HG02623 (cell line): Measurements from ENCODE around the gene ZSCAN29.

ENCODE experiments used
- ATAC-seq: cut with Tn5 transposase; IDR thresholded peaks from one replicate; pipeline ENCODE4 v1.9.1; 2021; ENCODE audit warnings: moderate library complexity; ENCODE audit not compliant: unreplicated experiment

Gene ZSCAN29

DNA sequence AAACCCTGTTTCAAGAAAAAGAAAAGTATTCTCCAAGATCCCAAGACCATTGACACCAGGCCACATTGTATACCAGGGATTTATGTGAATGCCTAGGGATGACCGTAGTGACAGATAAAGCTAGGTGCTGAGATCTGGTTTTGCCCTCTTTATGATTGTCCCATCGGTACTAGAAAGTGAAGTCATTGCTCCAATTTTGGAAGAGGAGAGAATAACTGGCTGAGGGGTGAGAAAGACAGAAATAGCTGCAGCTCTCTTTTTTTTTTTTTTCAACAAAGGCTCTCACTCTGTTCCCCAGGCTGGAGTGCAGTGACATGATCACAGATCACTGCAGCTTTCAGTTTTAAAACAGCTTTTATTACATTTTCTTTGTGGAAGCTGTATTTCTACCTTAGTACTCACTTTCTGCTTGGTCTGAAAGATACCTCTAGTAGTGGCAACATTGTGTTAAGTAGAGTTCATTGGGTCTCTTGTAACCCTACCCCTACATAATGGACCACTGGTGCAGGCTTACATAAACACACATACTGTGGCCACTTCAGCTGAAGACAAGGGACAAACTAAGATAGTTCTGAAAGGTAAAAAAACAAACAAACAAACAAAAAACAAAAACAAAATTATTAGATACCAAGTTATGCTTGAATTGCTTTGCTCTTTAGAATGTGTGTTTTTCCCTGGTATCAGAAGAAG, 18.0 kb downstream of the ZSCAN29 start:
- ATAC-seq, result no peak

DNA sequence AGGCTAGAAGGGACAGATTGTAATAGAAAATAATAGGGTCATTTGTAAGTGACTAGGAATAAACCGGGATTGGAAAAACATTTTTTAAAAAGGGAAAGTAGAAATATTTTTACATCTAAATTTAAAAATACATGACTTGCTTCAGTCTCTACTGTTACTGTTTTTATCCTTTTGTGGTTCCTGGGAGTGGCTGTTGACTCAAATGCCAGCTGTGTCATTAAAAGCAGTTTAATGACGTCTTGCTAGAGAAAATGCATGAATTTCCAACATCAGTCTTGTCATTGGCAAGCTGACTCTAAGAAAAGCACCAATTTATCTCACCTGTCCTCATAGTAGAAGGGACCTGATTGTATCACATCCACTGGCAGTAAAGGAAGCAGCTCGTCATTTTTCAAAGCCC, 23.7 kb downstream of the ZSCAN29 start:
- ATAC-seq, result no peak

DNA sequence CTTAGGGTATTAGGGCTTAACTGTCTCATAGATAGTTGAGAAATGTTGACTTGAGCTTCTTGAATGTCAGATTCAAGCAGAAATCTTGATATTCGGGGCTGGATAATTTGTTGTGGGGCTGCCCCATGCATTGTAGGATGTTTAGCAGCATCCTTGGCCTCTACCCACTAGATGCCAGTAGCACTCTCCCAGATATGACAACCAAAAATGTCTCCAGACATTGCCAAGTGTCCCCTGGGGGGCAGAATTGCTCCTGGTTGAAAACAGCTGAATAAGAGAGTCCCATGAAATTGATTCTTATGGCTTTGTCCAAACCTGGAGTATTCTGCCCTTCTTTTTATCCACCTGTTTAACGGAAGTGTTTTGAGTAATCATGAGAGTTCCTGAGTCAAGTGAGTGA, 24.5 kb downstream of the ZSCAN29 start:
- ATAC-seq, result no peak

DNA sequence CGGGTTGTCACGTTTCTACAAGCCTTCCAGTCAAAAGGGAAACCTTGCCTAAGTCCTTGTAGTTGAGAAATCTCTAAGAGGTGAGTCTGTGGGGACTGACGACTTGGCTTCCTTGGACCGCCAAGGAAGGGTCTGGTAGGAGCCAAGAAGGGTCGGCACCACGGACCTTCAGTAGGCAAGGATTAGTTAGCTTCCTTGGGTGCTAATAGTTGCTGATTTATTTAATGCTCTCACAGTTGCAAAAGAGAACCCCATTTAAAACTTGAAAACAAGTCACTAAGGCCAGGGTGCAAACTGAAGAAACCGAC, 40.1 kb downstream of the ZSCAN29 start:
- ATAC-seq, result peak; percentile 16

DNA sequence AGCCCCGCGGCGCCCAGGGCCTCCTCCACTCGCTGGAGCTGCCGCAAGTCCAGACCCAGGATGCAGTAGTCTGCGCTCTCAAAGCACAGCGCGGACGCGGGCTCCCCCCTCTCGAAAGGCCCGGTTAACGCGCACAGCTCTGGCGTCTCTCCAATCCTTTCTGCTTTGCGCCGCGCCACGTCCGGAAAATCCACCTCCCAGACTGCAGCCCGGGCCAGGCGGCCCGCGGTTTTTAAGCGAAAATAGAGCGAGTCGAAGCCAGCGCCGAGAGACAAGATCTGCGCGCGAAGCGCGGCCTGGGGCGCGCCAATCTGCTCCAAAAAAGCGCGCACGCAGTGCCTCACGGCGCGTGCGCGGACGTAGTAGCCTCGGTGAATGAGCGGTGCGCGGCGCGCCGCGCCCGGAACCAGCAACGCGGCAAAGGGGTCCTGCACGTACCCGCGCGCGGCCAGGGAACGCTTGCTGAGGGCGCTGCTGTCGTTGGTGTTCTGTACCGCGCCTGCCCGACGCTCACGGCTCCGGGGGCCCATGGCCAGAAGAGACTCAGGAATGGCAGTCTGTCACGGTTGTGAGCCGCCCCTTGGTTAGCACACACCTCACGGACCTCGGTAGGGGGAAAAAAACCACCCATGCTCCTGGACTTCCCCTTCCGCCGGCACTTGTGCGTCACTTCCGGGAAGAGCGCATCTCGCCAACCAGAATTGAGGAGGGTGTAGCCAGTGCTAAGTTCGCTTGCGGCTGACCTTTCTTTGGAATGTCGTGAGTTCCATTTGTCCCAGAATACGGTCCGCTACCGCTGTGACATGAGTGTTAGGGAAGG, 40.7 kb downstream of the ZSCAN29 start, which contains the start of gene LCMT2:
TSS of gene LCMT2 (minus strand) at position 614 of the 820 bp plus-strand sequence. CDS start at position 530, 84 bp downstream.
- peak; percentile 89 for ATAC-seq

DNA sequence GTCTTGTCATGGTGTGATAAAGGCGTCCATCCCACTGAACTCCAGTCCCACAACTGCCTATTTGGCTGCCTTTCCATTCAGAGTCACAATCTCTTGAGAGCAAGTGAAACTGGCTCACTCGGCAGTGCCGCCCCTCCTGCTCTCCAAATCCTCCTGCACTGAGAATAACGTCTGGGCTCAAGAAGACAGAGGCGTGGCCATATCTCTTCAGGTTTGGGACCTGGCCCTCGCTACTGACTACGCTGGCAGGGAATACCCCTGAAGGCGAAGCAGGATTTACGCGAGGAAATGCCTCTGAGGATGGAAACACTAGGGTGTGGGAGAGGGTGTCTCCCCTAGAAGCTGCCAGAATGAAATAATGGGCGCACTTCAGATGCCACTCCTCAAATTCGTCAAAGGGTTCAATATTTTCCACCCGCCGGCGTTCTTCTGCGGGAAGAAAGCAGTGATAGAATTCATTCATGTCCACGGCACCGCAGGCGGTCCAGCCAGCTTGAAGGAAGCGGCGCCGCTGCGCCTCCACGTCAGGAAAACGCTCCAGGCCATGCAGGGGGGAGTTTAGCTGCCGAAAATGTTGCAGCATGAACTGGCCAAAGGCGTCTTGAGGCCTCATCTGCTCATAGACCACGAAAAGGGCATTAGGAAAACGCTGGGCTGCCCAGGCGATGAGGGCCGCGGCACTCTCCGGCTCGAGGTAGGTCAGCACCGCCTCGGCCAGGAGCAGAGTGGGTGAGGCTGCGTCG, 41.5 kb downstream of the ZSCAN29 start:
- no peak for ATAC-seq

DNA sequence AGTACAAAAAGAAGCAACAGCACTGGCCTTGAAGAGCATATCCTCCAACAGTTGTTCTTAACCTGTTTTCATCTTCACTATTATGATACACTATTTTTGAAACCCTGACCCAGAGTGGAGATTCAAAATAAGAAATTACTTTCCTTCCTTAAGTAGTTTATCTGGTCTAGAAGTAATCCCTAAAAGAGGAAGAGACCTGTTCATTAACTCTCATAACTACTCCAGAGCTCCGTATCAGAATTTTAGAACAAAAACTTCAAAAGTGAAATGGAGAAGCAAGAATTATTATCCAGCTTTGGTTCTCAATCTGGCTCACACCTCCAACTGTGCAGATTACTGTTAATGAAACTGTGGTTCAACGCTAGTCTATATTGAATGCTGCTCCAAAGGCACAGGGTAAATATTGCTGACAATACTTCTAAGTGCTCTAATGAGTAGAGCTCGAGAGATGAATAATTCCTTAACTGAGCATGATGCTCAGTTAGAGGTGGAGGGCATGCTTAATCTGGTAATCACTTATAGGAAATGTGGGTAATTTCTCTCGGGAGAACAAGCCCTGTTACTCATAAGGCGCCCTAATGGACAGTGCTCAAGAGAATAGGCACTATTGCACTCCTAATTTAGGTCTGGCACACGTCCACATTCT, 45.7 kb downstream of the ZSCAN29 start:
- no peak for ATAC-seq

DNA sequence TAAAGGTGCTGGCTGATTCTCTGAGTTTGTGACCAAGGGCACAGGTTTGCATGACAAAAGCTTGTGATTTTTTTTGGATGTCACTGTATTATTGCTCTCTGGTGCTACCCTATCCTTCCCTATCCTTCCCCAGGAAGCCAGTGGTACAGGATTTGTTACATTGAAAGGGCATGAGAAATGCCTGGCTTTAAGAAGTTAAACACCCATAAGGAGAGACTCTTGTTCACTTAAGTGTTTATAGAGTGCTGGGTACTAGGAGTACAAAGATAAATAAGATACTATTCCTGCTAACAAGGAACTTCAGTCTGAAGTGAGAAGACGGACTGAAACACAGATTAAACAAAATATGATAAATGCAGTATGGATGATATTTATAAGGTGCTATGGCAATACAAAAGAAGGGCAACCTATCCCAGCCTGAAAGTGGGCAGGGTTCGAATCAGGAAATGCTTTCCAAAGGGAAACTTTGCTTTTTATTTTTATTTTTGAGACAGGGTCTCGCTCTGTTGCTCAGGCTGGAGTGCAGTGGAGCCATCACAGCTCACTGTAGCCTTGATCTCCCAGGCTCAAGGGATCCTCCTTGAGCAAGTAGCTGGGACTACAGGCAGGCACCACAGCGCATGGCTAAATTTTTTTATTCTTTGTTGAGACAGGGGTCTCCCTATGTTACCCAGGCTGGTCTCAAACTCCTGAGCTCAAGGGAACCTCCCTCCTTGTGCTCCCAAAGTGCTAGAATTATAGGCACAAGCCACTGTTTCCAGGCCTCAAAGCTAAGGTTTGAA, 51.7 kb downstream of the ZSCAN29 start:
- no peak for ATAC-seq

DNA sequence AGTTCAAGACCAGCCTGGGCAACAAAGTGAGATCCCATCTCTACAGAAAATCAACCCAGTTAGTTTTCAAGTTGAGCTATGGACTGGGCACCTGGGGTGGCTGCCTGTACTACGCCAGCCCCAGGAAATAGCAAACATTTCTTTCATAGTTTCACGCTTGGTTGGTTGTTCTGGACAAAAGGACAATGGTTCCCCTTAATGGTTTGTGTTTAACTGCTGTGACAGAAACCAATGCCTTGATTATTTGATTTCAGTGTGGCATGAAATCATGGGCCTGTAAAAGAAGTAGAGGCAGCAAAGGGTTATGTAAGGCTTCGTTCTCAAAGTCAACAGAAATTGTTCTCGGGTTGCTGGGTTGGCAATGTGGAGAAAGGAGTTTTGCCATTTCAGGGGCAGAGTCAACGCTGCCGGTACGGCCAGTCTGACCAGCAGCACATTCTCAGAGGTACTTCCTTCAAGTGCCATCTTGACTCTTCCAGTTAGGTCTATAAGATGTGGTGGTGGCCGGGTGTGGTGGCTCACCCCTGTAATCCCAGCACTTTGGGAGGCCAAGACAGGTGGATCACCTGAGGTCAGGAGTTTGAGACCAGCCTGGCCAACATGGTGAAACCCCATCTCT, 53.2 kb downstream of the ZSCAN29 start:
- no peak for ATAC-seq

DNA sequence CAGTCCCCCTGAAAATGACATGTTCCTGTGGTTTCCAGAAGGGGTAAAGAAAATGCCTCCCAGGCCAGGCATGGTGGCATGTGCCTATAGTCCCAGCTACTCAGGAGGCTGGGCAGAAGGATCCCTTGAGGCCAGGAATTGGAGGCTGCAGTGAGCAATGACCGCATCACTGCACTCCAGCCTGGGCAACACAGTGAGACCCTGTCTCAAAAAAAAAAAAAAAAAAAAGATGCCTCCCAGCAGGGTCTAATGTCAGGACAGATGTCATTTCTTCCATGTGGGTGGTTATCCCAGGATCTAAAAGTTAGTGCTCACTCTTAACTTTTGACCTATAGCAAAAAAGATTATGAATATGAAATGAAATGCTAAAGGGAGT, 53.9 kb downstream of the ZSCAN29 start:
- ATAC-seq, result no peak

DNA sequence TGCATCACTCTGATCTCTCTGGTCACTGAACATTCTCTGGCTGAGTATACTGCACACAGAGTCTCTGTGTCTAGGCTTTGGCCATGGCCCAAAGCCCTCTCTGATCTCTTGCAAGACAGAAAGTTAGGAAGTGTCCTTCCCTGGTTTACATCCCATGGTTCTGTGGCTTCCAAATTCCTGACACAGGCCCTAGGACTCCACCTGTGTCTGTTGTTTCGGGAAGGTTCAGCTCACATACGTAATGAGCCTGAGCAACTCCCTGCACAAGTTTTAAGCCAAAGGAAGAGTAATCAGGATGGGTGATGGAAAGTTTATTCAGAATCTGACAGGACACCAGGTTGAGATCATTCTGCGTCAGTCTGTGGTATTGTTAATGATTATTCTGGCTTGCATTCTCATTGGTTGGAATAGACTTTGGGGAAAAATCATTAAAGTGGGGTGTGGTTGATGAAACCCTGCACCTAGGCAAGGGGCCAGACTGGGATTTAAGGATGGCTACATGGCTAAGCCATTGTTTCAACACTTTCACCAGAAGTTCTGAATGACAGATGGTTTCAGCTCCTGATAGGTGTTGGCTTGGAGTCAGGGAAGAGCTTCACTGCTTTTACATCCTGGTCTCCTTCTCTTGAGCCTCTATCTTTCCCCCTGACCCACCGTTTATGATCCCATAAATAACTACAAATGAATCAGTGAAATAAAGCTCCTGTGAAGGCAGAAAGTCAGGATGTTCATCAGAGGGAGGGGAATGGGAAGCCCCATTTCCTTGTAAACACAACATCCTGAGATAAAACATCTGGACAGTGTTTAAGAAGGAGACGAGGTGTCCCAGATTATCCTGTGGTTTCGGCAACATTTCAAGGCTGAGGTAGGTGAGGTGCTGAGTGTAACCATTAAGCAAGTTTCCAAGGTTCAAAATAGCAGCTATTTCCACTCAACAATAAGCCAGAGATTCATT, 54.5 kb downstream of the ZSCAN29 start:
- ATAC-seq, result no peak

DNA sequence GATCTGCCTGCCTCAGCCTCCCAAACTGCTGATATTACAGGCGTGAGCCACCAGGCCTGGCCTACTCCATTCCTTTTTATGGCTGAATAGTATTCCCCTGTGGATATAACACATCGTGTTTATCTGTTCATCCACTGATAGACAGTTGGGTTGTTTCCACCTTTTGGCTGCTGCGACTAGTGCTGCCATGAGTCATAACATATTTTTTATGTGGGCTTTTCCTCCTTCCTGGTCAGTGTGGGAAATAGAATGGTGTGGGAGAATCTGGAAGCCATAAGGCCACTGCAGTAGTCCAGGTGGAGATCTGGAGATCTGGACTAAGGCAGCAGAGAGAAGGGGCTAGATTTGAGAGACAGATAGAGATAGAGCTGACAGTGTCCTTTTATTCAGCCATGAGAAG, 56.7 kb downstream of the ZSCAN29 start:
- no peak for ATAC-seq

DNA sequence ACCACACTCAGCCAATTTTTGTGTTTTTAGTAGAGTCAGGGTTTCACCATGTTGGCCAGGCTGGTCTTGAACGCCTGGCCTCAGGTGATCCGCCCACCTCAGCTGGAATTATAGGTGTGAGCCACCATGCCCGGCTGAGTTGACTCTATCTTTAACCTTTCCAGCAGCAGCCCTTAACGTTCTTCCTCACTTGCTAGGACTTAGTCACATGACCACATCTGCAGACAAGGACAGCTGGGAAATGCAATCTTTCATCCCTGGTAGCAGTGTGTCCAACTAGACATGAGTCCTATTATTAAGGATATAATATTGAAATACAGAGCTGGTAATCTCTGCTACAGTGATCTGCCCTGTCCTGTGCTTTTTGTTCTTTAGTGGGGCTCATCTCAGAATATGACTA, 58.5 kb downstream of the ZSCAN29 start:
- no peak for ATAC-seq
